HepG2 (cell line): ENCODE results near the gene LRRC51. TPM values are rescaled to one million over a fixed set of nuclear protein-coding genes. Genes with fewer than 3 reads are reported as not detected.

Source experiments
- AHR ChIP-seq: IDR thresholded peaks from 2 replicates; pipeline ENCODE4 v1.6.1; 2018; ENCODE audit warnings: missing genetic modification reagents, missing compliant biosample characterization
- ATF6 ChIP-seq: sonication (generic); formaldehyde crosslinking; conservative IDR thresholded peaks from 2 replicates; pipeline ENCODE4 v1.4.0; 2020; ENCODE audit warnings: missing genetic modification reagents
- ELF4 ChIP-seq: sonication (generic); formaldehyde crosslinking; IDR thresholded peaks from 2 replicates; pipeline ENCODE4 v1.5.0; 2020; ENCODE audit warnings: missing genetic modification reagents, mild to moderate bottlenecking, moderate library complexity, borderline replicate concordance
- GTF2F1 ChIP-seq: fragments of 150-350 bp; IDR thresholded peaks from 2 replicates; pipeline ENCODE4 v1.6.1; 2014; ENCODE audit warnings: low read length
- HOXD1 ChIP-seq: sonication (generic); formaldehyde crosslinking; IDR thresholded peaks from 2 replicates; pipeline ENCODE4 v1.5.0; 2020; ENCODE audit warnings: missing genetic modification reagents
- KDM1A ChIP-seq: IDR thresholded peaks from 2 replicates; pipeline ENCODE4 v1.6.1; 2016; ENCODE audit warnings: missing compliant biosample characterization
- MXI1 ChIP-seq: IDR thresholded peaks from 3 replicates; pipeline ENCODE4 v1.6.1; 2012; ENCODE audit warnings: low read depth, low read length, inconsistent platforms, borderline replicate concordance
- MZF1 ChIP-seq: sonication (generic); formaldehyde crosslinking; IDR thresholded peaks from 2 replicates; pipeline ENCODE4 v1.8.1; 2023; ENCODE audit warnings: mild to moderate bottlenecking, missing genetic modification reagents, borderline replicate concordance
- NR3C1 ChIP-seq: sonication (generic); formaldehyde crosslinking; IDR thresholded peaks from 2 replicates; pipeline ENCODE4 v1.4.0; 2020; ENCODE audit warnings: missing genetic modification reagents
- SMAD3 ChIP-seq: sonication (generic); formaldehyde crosslinking; IDR thresholded peaks from 2 replicates; pipeline ENCODE4 v1.4.0; 2020; ENCODE audit warnings: missing genetic modification reagents
- SOX6 ChIP-seq, 2 experiments: fragments of 450-650 bp in 1 of 2; sonication (generic) in 1 of 2; formaldehyde crosslinking in 1 of 2; IDR thresholded peaks; 2 replicates each; pipeline versions ENCODE4 v1.4.0 to v1.6.1; 2017 to 2020; ENCODE audit warnings: antibody characterized with exemption in 1 of 2, mild to moderate bottlenecking in 1 of 2, missing genetic modification reagents in 1 of 2
- TBX3 ChIP-seq: fragments of 450-650 bp; IDR thresholded peaks from 2 replicates; pipeline ENCODE4 v1.6.1; 2017; ENCODE audit warnings: antibody characterized with exemption, mild to moderate bottlenecking, inconsistent platforms, borderline replicate concordance
- YEATS2 ChIP-seq: sonication (generic); formaldehyde crosslinking; IDR thresholded peaks from 2 replicates; pipeline ENCODE4 v1.4.0; 2020; ENCODE audit warnings: missing genetic modification reagents, borderline replicate concordance
- ZBTB14 ChIP-seq: sonication (generic); formaldehyde crosslinking; IDR thresholded peaks from 2 replicates; pipeline ENCODE4 v1.4.0; 2020; ENCODE audit warnings: missing genetic modification reagents
- ZNF256 ChIP-seq: sonication (generic); formaldehyde crosslinking; conservative IDR thresholded peaks from 2 replicates; pipeline ENCODE4 v1.4.0; 2020; ENCODE audit warnings: missing genetic modification reagents
- ZNF367 ChIP-seq: sonication (generic); formaldehyde crosslinking; IDR thresholded peaks from 2 replicates; pipeline ENCODE4 v1.4.0; 2020; ENCODE audit warnings: missing genetic modification reagents, borderline replicate concordance
- ZNF607 ChIP-seq: sonication (generic); formaldehyde crosslinking; IDR thresholded peaks from 2 replicates; pipeline ENCODE4 v1.5.1; 2020; ENCODE audit warnings: missing genetic modification reagents, mild to moderate bottlenecking, borderline replicate concordance
- ZNF788 ChIP-seq: sonication (generic); formaldehyde crosslinking; IDR thresholded peaks from 2 replicates; pipeline ENCODE4 v1.5.0; 2020; ENCODE audit warnings: mild to moderate bottlenecking, missing genetic modification reagents, borderline replicate concordance
- ZNF878 ChIP-seq: sonication (generic); formaldehyde crosslinking; IDR thresholded peaks from 2 replicates; pipeline ENCODE4 v1.8.1; 2023; ENCODE audit warnings: mild to moderate bottlenecking, missing genetic modification reagents, moderate library complexity
- polyA plus RNA-seq, 8 experiments: library from polyadenylated mRNA; depleted of rRNA in 3 of 8; stranded (reverse) in 7 of 8; unstranded in 1 of 8; fragments of >200 nt; fragmentation: Illumina TruSeq in 4 of 8; extraction: Trizol in 4 of 8; gene quantifications; 2 replicates each; pipeline versions ENCODE4 v1.2.1 to v1.2.3, GENCODE V29; 2011 to 2016; ENCODE audit warnings: low read depth in 4 of 8, missing spikeins in 1 of 8, mixed read lengths in 1 of 8; ENCODE audit not compliant: insufficient read depth in 1 of 8
- total RNA-seq, 5 experiments: library from RNA; depleted of rRNA; stranded (reverse); fragments of >200 nt; fragmentation: Illumina TruSeq; extraction: Trizol; gene quantifications; 2 replicates each; pipeline ENCODE4 v1.2.3, GENCODE V29; 2016; ENCODE audit warnings: low read depth in 1 of 5
- TF ChIP-seq, protein P1 (sequence below): sonication (generic); formaldehyde crosslinking; IDR thresholded peaks from 2 replicates; pipeline ENCODE4 v1.4.0; 2020; ENCODE audit warnings: mild to moderate bottlenecking, missing genetic modification reagents, borderline replicate concordance
- TF ChIP-seq, protein P2 (sequence below): IDR thresholded peaks from 2 replicates; pipeline ENCODE4 v1.6.1; 2016; ENCODE audit warnings: missing genetic modification reagents, missing compliant biosample characterization

The LRRC51 gene
- total and polyA plus RNA-seq, 2 of the 13 experiments (the other 11 are each of a cell fraction or from before 2014, with no cell fraction given): 5.3 to 6.0 TPM

- TF ChIP-seq, protein P1, sequence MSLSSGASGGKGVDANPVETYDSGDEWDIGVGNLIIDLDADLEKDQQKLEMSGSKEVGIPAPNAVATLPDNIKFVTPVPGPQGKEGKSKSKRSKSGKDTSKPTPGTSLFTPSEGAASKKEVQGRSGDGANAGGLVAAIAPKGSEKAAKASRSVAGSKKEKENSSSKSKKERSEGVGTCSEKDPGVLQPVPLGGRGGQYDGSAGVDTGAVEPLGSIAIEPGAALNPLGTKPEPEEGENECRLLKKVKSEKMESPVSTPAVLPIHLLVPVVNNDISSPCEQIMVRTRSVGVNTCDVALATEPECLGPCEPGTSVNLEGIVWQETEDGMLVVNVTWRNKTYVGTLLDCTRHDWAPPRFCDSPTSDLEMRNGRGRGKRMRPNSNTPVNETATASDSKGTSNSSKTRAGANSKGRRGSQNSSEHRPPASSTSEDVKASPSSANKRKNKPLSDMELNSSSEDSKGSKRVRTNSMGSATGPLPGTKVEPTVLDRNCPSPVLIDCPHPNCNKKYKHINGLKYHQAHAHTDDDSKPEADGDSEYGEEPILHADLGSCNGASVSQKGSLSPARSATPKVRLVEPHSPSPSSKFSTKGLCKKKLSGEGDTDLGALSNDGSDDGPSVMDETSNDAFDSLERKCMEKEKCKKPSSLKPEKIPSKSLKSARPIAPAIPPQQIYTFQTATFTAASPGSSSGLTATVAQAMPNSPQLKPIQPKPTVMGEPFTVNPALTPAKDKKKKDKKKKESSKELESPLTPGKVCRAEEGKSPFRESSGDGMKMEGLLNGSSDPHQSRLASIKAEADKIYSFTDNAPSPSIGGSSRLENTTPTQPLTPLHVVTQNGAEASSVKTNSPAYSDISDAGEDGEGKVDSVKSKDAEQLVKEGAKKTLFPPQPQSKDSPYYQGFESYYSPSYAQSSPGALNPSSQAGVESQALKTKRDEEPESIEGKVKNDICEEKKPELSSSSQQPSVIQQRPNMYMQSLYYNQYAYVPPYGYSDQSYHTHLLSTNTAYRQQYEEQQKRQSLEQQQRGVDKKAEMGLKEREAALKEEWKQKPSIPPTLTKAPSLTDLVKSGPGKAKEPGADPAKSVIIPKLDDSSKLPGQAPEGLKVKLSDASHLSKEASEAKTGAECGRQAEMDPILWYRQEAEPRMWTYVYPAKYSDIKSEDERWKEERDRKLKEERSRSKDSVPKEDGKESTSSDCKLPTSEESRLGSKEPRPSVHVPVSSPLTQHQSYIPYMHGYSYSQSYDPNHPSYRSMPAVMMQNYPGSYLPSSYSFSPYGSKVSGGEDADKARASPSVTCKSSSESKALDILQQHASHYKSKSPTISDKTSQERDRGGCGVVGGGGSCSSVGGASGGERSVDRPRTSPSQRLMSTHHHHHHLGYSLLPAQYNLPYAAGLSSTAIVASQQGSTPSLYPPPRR (CRISPR knock-in tag): no peak
- TF ChIP-seq NR3C1 (CRISPR knock-in tag): no peak
- no peak for TF ChIP-seq GTF2F1
- TF ChIP-seq ZNF878: 0 out of 2 replicates have a peak, but pooled peaks have one; percentile 56
- no peak for TF ChIP-seq KDM1A
- 0 out of 2 replicates have a peak, but pooled peaks have one; percentile 44 for TF ChIP-seq SMAD3 (CRISPR knock-in tag)
- TF ChIP-seq YEATS2 (CRISPR knock-in tag): peak; percentile 69; the same call in 1 of the 2 replicates
- TF ChIP-seq ATF6 (CRISPR knock-in tag): no peak
- no peak for TF ChIP-seq HOXD1 (CRISPR knock-in tag)
- TF ChIP-seq, protein P2, sequence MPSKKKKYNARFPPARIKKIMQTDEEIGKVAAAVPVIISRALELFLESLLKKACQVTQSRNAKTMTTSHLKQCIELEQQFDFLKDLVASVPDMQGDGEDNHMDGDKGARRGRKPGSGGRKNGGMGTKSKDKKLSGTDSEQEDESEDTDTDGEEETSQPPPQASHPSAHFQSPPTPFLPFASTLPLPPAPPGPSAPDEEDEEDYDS (CRISPR knock-in tag): peak; percentile 76
- TF ChIP-seq MXI1: peak; percentile 29; the same call in 1 of the 3 replicates
- no peak for TF ChIP-seq ZNF367 (CRISPR knock-in tag)
- no peak for TF ChIP-seq AHR
- TF ChIP-seq SOX6 (IDR thresholded peaks at IDR 0.05): no peak
- TF ChIP-seq SOX6 (CRISPR knock-in tag; IDR thresholded peaks at IDR 0.05): peak; percentile 37; the same call in 1 of the 2 replicates
- no peak for TF ChIP-seq ZBTB14 (CRISPR knock-in tag)
- TF ChIP-seq ELF4 (CRISPR knock-in tag): no peak
- no peak for TF ChIP-seq TBX3
- no peak for TF ChIP-seq MZF1 (CRISPR knock-in tag)
- TF ChIP-seq ZNF607: 0 out of 2 replicates have a peak, but pooled peaks have one; percentile 33
- no peak for TF ChIP-seq ZNF256 (CRISPR knock-in tag)
- TF ChIP-seq ZNF788 (CRISPR knock-in tag): peak; percentile 44; the same call in 1 of the 2 replicates
These were observed 39.9 kb upstream of the LRRC51 start (continued) for GRCh38 chr11:72040491-72041363.
